Testis (tissue), 2 donors: ENCODE data around the gene CDH10.

Experiments used
- POLR2A ChIP-seq: fragments of 450-650 bp; IDR thresholded peaks from one replicate; pipeline ENCODE4 v1.6.1; 2017; ENCODE audit warnings: antibody characterized with exemption, mild to moderate bottlenecking, moderate library complexity
- TF ChIP-seq, protein P1 (sequence below), 3 experiments: fragments of 450-650 bp in 2 of 3; fragments of 200-600 bp in 1 of 3; sonication (generic) in 1 of 3; IDR thresholded peaks; one replicate each; pipeline ENCODE4 v1.5.1; 2016 to 2019; ENCODE audit warnings: antibody characterized with exemption in 3 of 3, mild to moderate bottlenecking in 2 of 3, moderate library complexity in 1 of 3

DNA sequence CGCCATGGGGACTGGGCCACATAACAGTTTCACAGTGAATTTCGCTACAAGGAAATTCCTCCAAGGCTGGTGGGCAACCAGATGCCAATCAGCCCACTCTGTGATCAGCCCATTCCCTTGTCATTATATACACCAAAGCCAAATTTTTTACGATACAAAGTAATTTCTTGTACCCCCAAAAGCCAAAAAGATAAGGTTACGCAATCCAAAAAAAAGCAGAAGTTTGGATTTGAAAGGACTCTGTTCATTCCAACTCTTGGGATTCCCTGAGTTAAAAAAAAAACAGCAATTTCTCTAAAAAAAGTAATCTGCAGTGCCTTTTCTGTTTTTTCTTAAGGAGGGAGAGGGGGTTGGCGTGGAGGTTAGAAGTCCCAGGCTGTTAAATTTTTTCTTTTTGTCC, 166.8 kb downstream of the CDH10 start:
- TF ChIP-seq, protein P1, sequence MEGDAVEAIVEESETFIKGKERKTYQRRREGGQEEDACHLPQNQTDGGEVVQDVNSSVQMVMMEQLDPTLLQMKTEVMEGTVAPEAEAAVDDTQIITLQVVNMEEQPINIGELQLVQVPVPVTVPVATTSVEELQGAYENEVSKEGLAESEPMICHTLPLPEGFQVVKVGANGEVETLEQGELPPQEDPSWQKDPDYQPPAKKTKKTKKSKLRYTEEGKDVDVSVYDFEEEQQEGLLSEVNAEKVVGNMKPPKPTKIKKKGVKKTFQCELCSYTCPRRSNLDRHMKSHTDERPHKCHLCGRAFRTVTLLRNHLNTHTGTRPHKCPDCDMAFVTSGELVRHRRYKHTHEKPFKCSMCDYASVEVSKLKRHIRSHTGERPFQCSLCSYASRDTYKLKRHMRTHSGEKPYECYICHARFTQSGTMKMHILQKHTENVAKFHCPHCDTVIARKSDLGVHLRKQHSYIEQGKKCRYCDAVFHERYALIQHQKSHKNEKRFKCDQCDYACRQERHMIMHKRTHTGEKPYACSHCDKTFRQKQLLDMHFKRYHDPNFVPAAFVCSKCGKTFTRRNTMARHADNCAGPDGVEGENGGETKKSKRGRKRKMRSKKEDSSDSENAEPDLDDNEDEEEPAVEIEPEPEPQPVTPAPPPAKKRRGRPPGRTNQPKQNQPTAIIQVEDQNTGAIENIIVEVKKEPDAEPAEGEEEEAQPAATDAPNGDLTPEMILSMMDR (IDR thresholded peaks at IDR 0.05) = no peak
- TF ChIP-seq POLR2A = no peak
